Liver (tissue), 3 donors: ENCODE measurements around the gene NUP43.

ENCODE experiments used
- CTCF ChIP-seq: fragments of 150-350 bp; IDR thresholded peaks from 2 replicates; pipeline ENCODE4 v1.5.1; 2017; ENCODE audit warnings: improper control_type of control experiment, low read depth, low read length; ENCODE audit not compliant: missing input control
- EGR1 ChIP-seq, 2 donors: IDR thresholded peaks; 2 replicates each; pipeline ENCODE4 v1.6.1; 2016 to 2018; ENCODE audit warnings: antibody characterized with exemption in 2 of 2, low read depth in 2 of 2
- FOXA2 ChIP-seq: IDR thresholded peaks from 2 replicates; pipeline ENCODE4 v1.6.1; 2016; ENCODE audit warnings: antibody characterized with exemption
- GABPA ChIP-seq, 2 donors: IDR thresholded peaks in 1 of 2; conservative IDR thresholded peaks in 1 of 2; 2 replicates each; pipeline ENCODE4 v1.6.1; 2016; ENCODE audit warnings: antibody characterized with exemption in 2 of 2, mild to moderate bottlenecking in 1 of 2, moderate library complexity in 1 of 2
- RAD21 ChIP-seq, 2 donors: IDR thresholded peaks; 2 replicates each; pipeline ENCODE4 v1.6.1; 2016; ENCODE audit warnings: antibody characterized with exemption in 2 of 2, mild to moderate bottlenecking in 2 of 2
- REST ChIP-seq: IDR thresholded peaks from 2 replicates; pipeline ENCODE4 v1.6.1; 2016; ENCODE audit warnings: antibody characterized with exemption, mild to moderate bottlenecking
- RXRA ChIP-seq, 2 donors: IDR thresholded peaks; 2 replicates each; pipeline ENCODE4 v1.6.1; 2017 to 2018; ENCODE audit warnings: antibody characterized with exemption in 2 of 2, mild to moderate bottlenecking in 1 of 2
- donor health status: healthy.
- donor health status: healthy.

- TF ChIP-seq CTCF = no peak
- TF ChIP-seq REST = no peak
- no peak for TF ChIP-seq EGR1 (IDR thresholded peaks at IDR 0.05; ENCODE audit: low read depth in 2 of 2)
- no peak for TF ChIP-seq GABPA (IDR thresholded peaks at IDR 0.05 in 1 of 2, conservative IDR thresholded peaks at IDR 0.05 in 1 of 2)
- TF ChIP-seq RAD21 (IDR thresholded peaks at IDR 0.05) = no peak
- no peak for TF ChIP-seq RXRA (IDR thresholded peaks at IDR 0.05)
- no peak for TF ChIP-seq FOXA2
These were observed 65.1 kb downstream of the NUP43 start for GRCh38 chr6:149681209-149681608.
